Activated CD4-positive, alpha-beta T cell treated with anti-CD3 and anti-CD28 coated beads, Interleukin-2, amount 10 ng/mL, durations not matched to agents 7 days and 5 days (primary cell): ENCODE measurements around the gene MSRB2. TPM values are rescaled to one million over a fixed set of nuclear protein-coding genes. Genes with fewer than 3 reads are reported as not detected.
"Not testable (repeated sequence)": the region's sequence is repeated elsewhere in the genome, so short reads cannot be mapped to it uniquely, and the experiment has no call there.

ENCODE experiments used
- CTCF ChIA-PET: fragments of 350-600 bp; sonication (Branson Sonifier 250); formaldehyde crosslinking; loops from one replicate; lab custom pipeline; 2021; ENCODE audit warnings: antibody characterized with exemption; lab: Charles Lee
- POLR2A ChIA-PET: fragments of 350-600 bp; sonication (Branson Sonifier 250); formaldehyde crosslinking; loops from one replicate; lab custom pipeline; 2021; ENCODE audit warnings: antibody characterized with exemption; lab: Charles Lee
- DNase-seq: peaks from one replicate; pipeline ENCODE4 v3.0.0-alpha.2; 2020
- H3K27ac Mint-ChIP-seq: one replicate; pipeline ENCODE4 v1.8.0; 2021; ENCODE audit warnings: mild to moderate bottlenecking, moderate library complexity, mixed read lengths
- H3K27me3 Mint-ChIP-seq: one replicate; pipeline ENCODE4 v1.8.0; 2021; ENCODE audit warnings: mixed read lengths
- H3K36me3 Mint-ChIP-seq: one replicate; pipeline ENCODE4 v1.8.0; 2021; ENCODE audit warnings: low read depth, mixed read lengths
- H3K4me1 Mint-ChIP-seq: one replicate; pipeline ENCODE4 v1.8.0; 2021; ENCODE audit warnings: mixed read lengths
- H3K4me3 Mint-ChIP-seq: one replicate; pipeline ENCODE4 v1.8.0; 2021; ENCODE audit warnings: mild to moderate bottlenecking, moderate library complexity, mixed read lengths
- H3K9me3 Mint-ChIP-seq: one replicate; pipeline ENCODE4 v1.8.0; 2021; ENCODE audit warnings: mixed read lengths
- total RNA-seq, 2 experiments: library from RNA; stranded (reverse); gene quantifications; one replicate each; pipeline ENCODE4 v1.2.3, GENCODE V29; 2021

The MSRB2 gene
- total RNA-seq, 2 experiments from 2014 or later, result 6.5 to 9.2 TPM

GRCh38 chr10:23063973-23064812, 31.2 kb upstream of the MSRB2 start:
- CTCF ChIA-PET, result no interaction called here
- no peak overlapping the region for H3K27ac Mint-ChIP-seq
- POLR2A ChIA-PET, result no interaction called here

GRCh38 chr10:23064813-23065114, 30.6 kb upstream of the MSRB2 start:
- CTCF ChIA-PET, DNase-seq, H3K4me3 Mint-ChIP-seq, H3K9me3 Mint-ChIP-seq, H3K27ac Mint-ChIP-seq, POLR2A ChIA-PET, H3K4me1 Mint-ChIP-seq, H3K36me3 Mint-ChIP-seq, H3K27me3 Mint-ChIP-seq: not testable (repeated sequence)

More at GRCh38 chr10:23063973-23064812, 31.2 kb upstream of the MSRB2 start:
- no peak for DNase-seq
- peaks cover 5% of the 10 kb centered on the region for H3K27me3 Mint-ChIP-seq
- H3K36me3 Mint-ChIP-seq, result no peaks in the 10 kb centered on the region
- peaks cover 2% of the 10 kb centered on the region for H3K4me1 Mint-ChIP-seq
- H3K9me3 Mint-ChIP-seq, result no peaks in the 10 kb centered on the region
- H3K4me3 Mint-ChIP-seq, result no peak overlapping the region

GRCh38 chr10:23065181-23065948, 30.0 kb upstream of the MSRB2 start:
- Mint-ChIP-seq H3K27ac (no peak overlapping the region), H3K27me3 (peaks cover 5% of the 10 kb centered on the region), H3K4me1 (peaks cover 2% of the 10 kb centered on the region), H3K9me3 (no peaks in the 10 kb centered on the region), H3K36me3 (no peaks in the 10 kb centered on the region), H3K4me3 (no peak overlapping the region)
- CTCF ChIA-PET, result no interaction called here
- POLR2A ChIA-PET, result no interaction called here
- no peak for DNase-seq

DNA sequence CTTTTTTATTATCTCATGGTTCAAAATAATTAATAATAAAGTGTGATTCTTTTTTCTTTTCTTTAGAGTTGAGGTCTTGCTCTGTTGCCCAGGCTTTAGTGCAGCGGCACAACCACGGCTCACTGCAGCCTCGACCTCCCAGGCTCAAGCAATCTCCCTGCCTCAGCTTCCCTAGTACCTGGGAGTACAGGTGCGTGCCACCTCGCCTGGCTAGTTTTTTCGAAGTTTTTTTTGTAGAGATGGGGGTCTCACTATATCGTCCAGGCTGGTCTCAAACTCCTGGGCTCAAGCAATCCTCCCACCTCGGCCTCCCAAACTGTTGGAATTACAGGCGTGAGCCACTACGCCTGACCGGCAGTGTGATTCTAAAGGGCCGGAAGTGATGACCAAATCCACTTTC, 28.0 kb upstream of the MSRB2 start:
- POLR2A ChIA-PET, result no interaction called here
- H3K27ac Mint-ChIP-seq, result no peak overlapping the region

DNA sequence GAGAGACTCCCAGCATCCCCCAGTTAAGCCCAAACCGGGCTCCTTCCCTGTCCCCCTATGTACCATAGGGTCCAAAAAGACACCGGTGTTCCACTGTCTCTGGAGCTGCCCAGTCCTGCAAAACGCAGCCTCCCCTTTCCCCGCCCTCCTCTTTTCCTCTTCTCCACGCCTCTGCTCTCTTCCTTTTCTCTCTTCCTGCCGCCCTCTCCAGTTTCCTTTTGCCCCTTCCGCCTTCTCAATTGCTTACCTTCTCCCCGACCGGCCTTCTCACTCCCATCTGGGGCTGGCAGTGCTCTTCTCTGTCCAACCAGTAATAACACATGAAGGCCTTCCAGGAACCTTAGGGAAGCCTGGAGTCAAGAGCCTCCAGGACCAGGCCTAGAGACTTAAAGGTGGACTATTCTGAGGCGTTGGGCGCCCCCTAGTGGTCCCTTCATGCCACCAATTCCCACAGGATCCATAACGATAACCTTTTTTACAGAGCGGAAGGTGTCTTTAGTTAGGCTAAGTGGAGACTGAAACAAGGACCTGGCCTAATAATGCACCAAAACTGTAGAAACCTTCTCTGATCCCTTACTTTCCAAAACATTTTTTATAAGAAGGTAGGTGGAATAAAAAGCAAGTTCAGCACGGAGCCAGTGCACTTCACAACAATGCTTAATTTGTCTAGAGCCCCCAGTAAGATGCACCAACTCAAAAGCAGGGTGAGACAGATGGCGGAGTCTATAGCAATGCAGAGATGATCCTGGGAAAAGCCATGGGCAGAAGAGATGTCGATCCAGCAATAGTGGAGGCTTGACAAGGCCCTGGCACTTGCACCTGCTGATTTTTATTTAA, 27.2 kb upstream of the MSRB2 start:
- H3K27me3 Mint-ChIP-seq, result no peaks in the 10 kb centered on the region
- no peaks in the 10 kb centered on the region for H3K9me3 Mint-ChIP-seq
- peak overlapping the region; percentile 27 for H3K27ac Mint-ChIP-seq
- peaks cover 2% of the 10 kb centered on the region for H3K4me1 Mint-ChIP-seq
- no peak overlapping the region for H3K4me3 Mint-ChIP-seq
- H3K36me3 Mint-ChIP-seq, result no peaks in the 10 kb centered on the region
- peak; percentile 68 for DNase-seq
- ChIA-PET POLR2A (no interaction called here), CTCF (no interaction called here)

More for the DNA sequence above, 28.0 kb upstream of the MSRB2 start:
- CTCF ChIA-PET, result no interaction called here
- no peak overlapping the region for H3K4me3 Mint-ChIP-seq
- peaks cover 2% of the 10 kb centered on the region for H3K4me1 Mint-ChIP-seq
- no peaks in the 10 kb centered on the region for H3K9me3 Mint-ChIP-seq
- no peaks in the 10 kb centered on the region for H3K27me3 Mint-ChIP-seq
- no peaks in the 10 kb centered on the region for H3K36me3 Mint-ChIP-seq
- DNase-seq, result no peak

GRCh38 chr10:23069019-23069815, 26.2 kb upstream of the MSRB2 start:
- H3K4me3 Mint-ChIP-seq, result no peak overlapping the region
- no peak overlapping the region for H3K27ac Mint-ChIP-seq
- no peaks in the 10 kb centered on the region for H3K36me3 Mint-ChIP-seq
- no peaks in the 10 kb centered on the region for H3K9me3 Mint-ChIP-seq
- H3K27me3 Mint-ChIP-seq, result no peaks in the 10 kb centered on the region
- POLR2A ChIA-PET, result no interaction called here
- no peak for DNase-seq
- CTCF ChIA-PET, result no interaction called here
- H3K4me1 Mint-ChIP-seq, result peaks cover 2% of the 10 kb centered on the region

GRCh38 chr10:23070092-23070912, 25.1 kb upstream of the MSRB2 start:
- DNase-seq, H3K27me3 Mint-ChIP-seq, POLR2A ChIA-PET, H3K4me3 Mint-ChIP-seq, H3K4me1 Mint-ChIP-seq, CTCF ChIA-PET, H3K27ac Mint-ChIP-seq, H3K36me3 Mint-ChIP-seq, H3K9me3 Mint-ChIP-seq: not testable (repeated sequence)

DNA sequence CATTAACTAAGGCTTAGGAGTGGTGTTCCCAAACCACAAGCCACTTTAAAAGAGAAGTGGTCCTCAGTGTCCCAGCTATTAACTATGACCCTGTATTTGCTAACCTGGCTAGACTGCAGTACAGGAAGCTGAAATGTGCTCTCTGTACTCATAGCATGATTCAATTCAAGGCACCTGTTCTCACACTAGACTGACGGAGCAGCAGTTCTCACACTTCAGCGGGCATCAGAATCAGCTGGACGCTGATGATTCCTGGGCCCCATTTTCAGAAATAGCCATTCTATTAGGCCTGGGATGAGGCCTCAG, 24.5 kb upstream of the MSRB2 start:
- no peak for DNase-seq
- H3K4me1 Mint-ChIP-seq, result peaks cover 2% of the 10 kb centered on the region
- H3K36me3 Mint-ChIP-seq, result no peaks in the 10 kb centered on the region
- ChIA-PET POLR2A (no interaction called here), CTCF (interaction anchor here (0.6 kb wide), 1 partner anchor 1071 kb away, joined by 3 read pairs; no protein-coding TSS in a partner anchor)
- H3K9me3 Mint-ChIP-seq, result no peaks in the 10 kb centered on the region
- H3K27me3 Mint-ChIP-seq, result peaks cover 1% of the 10 kb centered on the region
- H3K4me3 Mint-ChIP-seq, result no peak overlapping the region
- no peak overlapping the region for H3K27ac Mint-ChIP-seq

DNA sequence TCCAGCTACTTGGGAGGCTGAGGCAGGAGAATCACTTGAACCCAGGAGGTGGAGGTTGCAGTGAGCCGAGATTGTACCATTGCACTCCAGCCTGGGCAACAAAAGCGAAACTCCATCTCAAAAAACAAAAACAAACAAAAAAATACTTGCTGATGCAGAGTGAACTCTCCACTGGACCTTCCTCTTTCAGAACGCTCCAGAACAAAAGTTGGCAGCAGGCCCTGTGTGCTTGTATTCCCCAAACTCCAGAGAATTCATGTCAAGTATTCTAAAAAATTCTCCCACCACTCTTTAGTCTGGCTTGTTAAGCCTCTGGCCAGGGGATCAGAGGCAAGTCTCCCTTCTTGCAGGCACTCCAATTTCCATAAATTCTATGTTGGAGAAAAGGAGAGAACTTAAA, 22.8 kb upstream of the MSRB2 start:
- H3K9me3 Mint-ChIP-seq, CTCF ChIA-PET, H3K4me1 Mint-ChIP-seq, H3K36me3 Mint-ChIP-seq, H3K4me3 Mint-ChIP-seq, POLR2A ChIA-PET, H3K27ac Mint-ChIP-seq, DNase-seq: not testable (repeated sequence)
- H3K27me3 Mint-ChIP-seq, result peaks cover 11% of the 10 kb centered on the region

DNA sequence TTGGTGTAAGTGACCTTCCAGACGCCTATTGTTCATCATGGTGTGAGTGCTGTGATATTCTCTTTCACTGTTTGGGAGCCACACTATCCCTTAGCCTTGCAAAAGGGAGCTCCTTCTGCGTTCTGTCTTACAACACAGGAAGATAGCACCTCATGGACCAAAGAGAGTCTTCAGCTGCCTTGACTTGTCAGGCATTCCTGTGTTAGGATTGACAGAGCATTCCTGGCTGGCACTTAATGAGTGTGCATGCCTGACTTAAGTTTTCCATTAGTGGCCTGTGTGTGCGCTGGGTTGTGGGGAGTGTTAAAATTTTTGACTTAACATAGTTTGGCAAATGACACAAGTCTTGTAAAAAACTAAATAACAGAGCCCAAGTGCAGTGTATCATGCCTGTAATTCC, 21.9 kb upstream of the MSRB2 start:
- Mint-ChIP-seq H3K36me3 (no peaks in the 10 kb centered on the region), H3K27me3 (peaks cover 16% of the 10 kb centered on the region), H3K27ac (no peak overlapping the region), H3K4me3 (no peak overlapping the region), H3K9me3 (no peaks in the 10 kb centered on the region), H3K4me1 (no peaks in the 10 kb centered on the region)
- no peak for DNase-seq
- ChIA-PET POLR2A (no interaction called here), CTCF (no interaction called here)

GRCh38 chr10:23075672-23076071, 19.7 kb upstream of the MSRB2 start:
- POLR2A ChIA-PET, result no interaction called here
- Mint-ChIP-seq H3K27me3 (peaks cover 28% of the 10 kb centered on the region), H3K36me3 (no peaks in the 10 kb centered on the region), H3K9me3 (no peaks in the 10 kb centered on the region), H3K4me3 (no peak overlapping the region), H3K27ac (no peak overlapping the region), H3K4me1 (no peaks in the 10 kb centered on the region)
- DNase-seq, result no peak
- CTCF ChIA-PET, result no interaction called here

GRCh38 chr10:23078114-23078513, 17.3 kb upstream of the MSRB2 start:
- ChIA-PET POLR2A (no interaction called here), CTCF (no interaction called here)
- Mint-ChIP-seq H3K36me3 (no peaks in the 10 kb centered on the region), H3K9me3 (no peaks in the 10 kb centered on the region), H3K4me1 (no peaks in the 10 kb centered on the region), H3K27ac (no peak overlapping the region), H3K4me3 (no peak overlapping the region), H3K27me3 (peaks cover 37% of the 10 kb centered on the region)
- no peak for DNase-seq
